HCT116 (cell line): ENCODE data around the gene SLC25A48. TPM values are rescaled to one million over a fixed set of nuclear protein-coding genes. Genes with fewer than 3 reads are reported as not detected.

ENCODE experiments used
- ATAC-seq: fragments of 200-7000 bp; cut with Tn5 transposase; 2 replicates; pipeline ENCODE4 v1.9.1; 2020; ENCODE audit warnings: mild to moderate bottlenecking, moderate library complexity
- BruUV-seq: library from RNA; stranded (reverse); fragments of 400-500 nt; replicated peaks from 2 replicates; lab custom pipeline; 2021; lab: Mats Ljungman, UMichigan
- CTCF ChIA-PET: fragments of 300-600 bp; sonication (Branson Sonifier 250); formaldehyde crosslinking; loops from one replicate; lab custom pipeline; 2021; ENCODE audit warnings: antibody characterized with exemption; lab: Charles Lee
- POLR2A ChIA-PET: fragments of 300-600, 350-600 bp; sonication (Branson Sonifier 250); formaldehyde crosslinking; loops from one replicate; lab custom pipeline; 2021; ENCODE audit warnings: antibody characterized with exemption; lab: Charles Lee
- RAD21 ChIA-PET, 2 experiments: fragments of 300-600 bp; sonication (Branson Sonifier 250); formaldehyde crosslinking; loops; one replicate each; lab custom pipeline; 2023; ENCODE audit warnings: low total read pairs in 2 of 2; ENCODE audit not compliant: uncharacterized antibody in 2 of 2, unreplicated experiment in 2 of 2, low non-redundant PET in 1 of 2; lab: Charles Lee
- DNase-seq: peaks from one replicate; pipeline ENCODE4 v3.0.0-alpha.2; 2010; ENCODE audit warnings: low read depth, low spot score
- H2AFZ ChIP-seq: fragments of 200-600 bp; shearing (Covaris generic), sonication (generic); 2 replicates; pipeline ENCODE4 v1.6.1; 2017; ENCODE audit warnings: low read depth, mixed run types, mixed read lengths, antibody characterized with exemption, low read length; ENCODE audit not compliant: poor library complexity, severe bottlenecking
- H3K27ac ChIP-seq: 2 replicates; pipeline ENCODE4 v1.5.1; 2012; ENCODE audit warnings: low read depth, low read length
- H3K27me3 ChIP-seq: fragments of 200-600 bp; sonication (generic); 2 replicates; pipeline ENCODE4 v1.6.1; 2016; ENCODE audit warnings: mixed run types, low read length, mixed read lengths; ENCODE audit not compliant: insufficient read depth
- H3K36me3 ChIP-seq, 2 experiments: fragments of 200-500 bp in 1 of 2; fragments of 200-600 bp in 1 of 2; sonication (Bioruptor generic) in 1 of 2; sonication (generic) in 1 of 2; 2 replicates each; pipeline versions ENCODE4 v1.5.1 to v1.6.1; 2014 to 2016; ENCODE audit warnings: low read length in 2 of 2, inconsistent platforms in 1 of 2, mixed read lengths in 1 of 2, mixed run types in 1 of 2; ENCODE audit not compliant: insufficient read depth in 2 of 2, control insufficient read depth in 1 of 2
- H3K4me1 ChIP-seq, 2 experiments: fragments of 200-600 bp in 1 of 2; sonication (generic) in 1 of 2; 2 replicates each; pipeline versions ENCODE4 v1.5.1 to v1.6.1; 2012 to 2017; ENCODE audit warnings: low read length in 2 of 2, inconsistent platforms in 1 of 2, mild to moderate bottlenecking in 1 of 2, mixed read lengths in 1 of 2, mixed run types in 1 of 2, moderate library complexity in 1 of 2; ENCODE audit not compliant: insufficient read depth in 2 of 2, control insufficient read depth in 1 of 2
- H3K4me2 ChIP-seq: fragments of 200-600 bp; sonication (generic); 2 replicates; pipeline ENCODE4 v1.6.1; 2017; ENCODE audit warnings: mixed run types, low read length, mixed read lengths
- H3K4me3 ChIP-seq, 2 experiments: fragments of 200-600 bp in 1 of 2; sonication (generic) in 1 of 2; replicated peaks in 1 of 2; 2 replicates each; pipeline ENCODE4 v1.5.1; 2011 to 2016; ENCODE audit warnings: low read length in 2 of 2, control low read depth in 1 of 2, low read depth in 1 of 2, mild to moderate bottlenecking in 1 of 2, mixed read lengths in 1 of 2, mixed run types in 1 of 2
- H3K79me2 ChIP-seq: fragments of 200-600 bp; sonication (generic); 2 replicates; pipeline ENCODE4 v1.6.1; 2017; ENCODE audit warnings: mild to moderate bottlenecking, mixed run types, low read length, moderate library complexity, mixed read lengths; ENCODE audit not compliant: insufficient read depth
- H3K9ac ChIP-seq: fragments of 200-600 bp; sonication (generic); 2 replicates; pipeline ENCODE4 v1.6.1; 2016; ENCODE audit warnings: low read length, mixed read lengths
- H3K9me2 ChIP-seq: fragments of 200-600 bp; sonication (generic), shearing (Covaris generic); 2 replicates; pipeline ENCODE4 v1.6.1; 2017; ENCODE audit warnings: mixed run types, mild to moderate bottlenecking, moderate library complexity; ENCODE audit not compliant: insufficient read depth
- H3K9me3 ChIP-seq, 2 experiments: fragments of 200-500 bp in 1 of 2; fragments of 200-600 bp in 1 of 2; sonication (Bioruptor generic) in 1 of 2; sonication (generic) in 1 of 2; 2 replicates each; pipeline ENCODE4 v1.6.1; 2014 to 2017; ENCODE audit warnings: low read length in 2 of 2, mixed read lengths in 2 of 2, inconsistent platforms in 1 of 2, low read depth in 1 of 2, mild to moderate bottlenecking in 1 of 2, mixed run types in 1 of 2, moderate library complexity in 1 of 2; ENCODE audit not compliant: control insufficient read depth in 1 of 2, insufficient read depth in 1 of 2
- H4K20me1 ChIP-seq: fragments of 200-600 bp; sonication (generic), shearing (Covaris generic); 2 replicates; pipeline ENCODE4 v1.6.1; 2017; ENCODE audit warnings: mixed run types, mild to moderate bottlenecking, moderate library complexity; ENCODE audit not compliant: insufficient read depth
- EGR1 ChIP-seq: IDR thresholded peaks from 2 replicates; pipeline ENCODE4 v1.6.1; 2012; ENCODE audit warnings: low read depth
- EZH2 ChIP-seq: fragments of 200-600 bp; sonication (generic); IDR thresholded peaks from 2 replicates; pipeline ENCODE4 v1.6.1; 2017; ENCODE audit warnings: antibody characterized with exemption, mixed run types
- EZH2phosphoT487 ChIP-seq: fragments of 200-600 bp; IDR thresholded peaks from 2 replicates; pipeline ENCODE4 v1.6.1; 2018; ENCODE audit warnings: antibody characterized with exemption, borderline replicate concordance
- JUND ChIP-seq: IDR thresholded peaks from 2 replicates; pipeline ENCODE4 v1.6.1; 2012
- MAX ChIP-seq: IDR thresholded peaks from 2 replicates; pipeline ENCODE4 v1.6.1; 2012
- POLR2A ChIP-seq: IDR thresholded peaks from 2 replicates; pipeline ENCODE4 v1.7.0; 2011; ENCODE audit warnings: borderline replicate concordance; ENCODE audit not compliant: insufficient read depth, insufficient read length; ENCODE audit errors: extremely low read depth
- RAD21 ChIP-seq: IDR thresholded peaks from 2 replicates; pipeline ENCODE4 v1.6.1; 2012; ENCODE audit warnings: low read depth, mild to moderate bottlenecking
- REST ChIP-seq: IDR thresholded peaks from 2 replicates; pipeline ENCODE4 v1.6.1; 2012; ENCODE audit warnings: low read depth
- SIN3A ChIP-seq: IDR thresholded peaks from 2 replicates; pipeline ENCODE4 v1.6.1; 2012; ENCODE audit warnings: low read depth
- SP1 ChIP-seq: IDR thresholded peaks from 2 replicates; pipeline ENCODE4 v1.6.1; 2012; ENCODE audit warnings: low read depth
- SRF ChIP-seq: IDR thresholded peaks from 2 replicates; pipeline ENCODE4 v1.6.1; 2012; ENCODE audit warnings: low read depth
- ZBTB33 ChIP-seq: IDR thresholded peaks from 2 replicates; pipeline ENCODE4 v1.6.1; 2011; ENCODE audit warnings: mild to moderate bottlenecking, low read length, moderate library complexity; ENCODE audit not compliant: insufficient replicate concordance; ENCODE audit errors: extremely low read depth
- ZFX ChIP-seq: fragments of 450-650 bp; IDR thresholded peaks from 2 replicates; pipeline ENCODE4 v1.6.1; 2017
- ZNF274 ChIP-seq: fragments of 200-500 bp; sonication (Bioruptor generic); IDR thresholded peaks from 2 replicates; pipeline ENCODE4 v1.6.1; 2014; ENCODE audit warnings: mild to moderate bottlenecking, low read depth, low read length, inconsistent platforms
- intact Hi-C: fragments of 100-400 bp; cut with micrococcal nuclease; formaldehyde crosslinking; loops from 2 replicates; pipeline ENCODE4 v1.10.0; 2022
- total RNA-seq: library from RNA; stranded (reverse); gene quantifications from one replicate; pipeline ENCODE4 v1.2.1, GENCODE V29; 2021; ENCODE audit not compliant: unreplicated experiment
- TF ChIP-seq, protein P1 (sequence below), 3 experiments: fragments of 200-600 bp in 1 of 3; sonication (generic) in 1 of 3; IDR thresholded peaks in 2 of 3; conservative IDR thresholded peaks in 1 of 3; 2 replicates each; pipeline ENCODE4 v1.5.1; 2012 to 2017; ENCODE audit warnings: low read depth in 2 of 3, low read length in 2 of 3, antibody characterized with exemption in 1 of 3, borderline replicate concordance in 1 of 3, control low read depth in 1 of 3, mild to moderate bottlenecking in 1 of 3, mixed read lengths in 1 of 3, mixed run types in 1 of 3, moderate library complexity in 1 of 3; ENCODE audit not compliant: insufficient read depth in 1 of 3

Gene SLC25A48
- total RNA-seq, 1 experiment from 2014 or later: 2.8 TPM

DNA sequence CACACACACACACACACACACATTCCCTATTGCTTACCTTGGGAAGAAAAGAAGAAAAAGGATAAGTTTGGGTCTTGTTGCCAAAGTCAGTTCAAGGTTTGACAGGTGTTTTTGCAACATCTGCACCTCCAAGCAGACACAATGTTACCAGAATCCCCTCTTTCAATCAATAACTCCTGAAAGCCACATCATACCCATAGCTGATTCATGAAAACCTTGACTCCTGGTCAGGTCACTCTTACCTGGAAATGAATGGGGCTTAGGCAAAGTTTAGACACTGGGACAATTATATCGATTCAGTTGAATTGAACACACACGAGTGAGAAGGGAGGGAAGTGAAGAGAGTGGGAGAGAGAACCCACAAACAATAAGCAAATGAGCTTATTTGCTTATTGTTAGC lies 34.2 kb downstream of the SLC25A48 start:
- no TSS peak for BruUV-seq
- no peak for TF ChIP-seq REST
- TF ChIP-seq ZBTB33: no peak
- TF ChIP-seq SIN3A: no peak
- no peak for TF ChIP-seq EZH2
- TF ChIP-seq EZH2phosphoT487: no peak
- TF ChIP-seq, protein P1, sequence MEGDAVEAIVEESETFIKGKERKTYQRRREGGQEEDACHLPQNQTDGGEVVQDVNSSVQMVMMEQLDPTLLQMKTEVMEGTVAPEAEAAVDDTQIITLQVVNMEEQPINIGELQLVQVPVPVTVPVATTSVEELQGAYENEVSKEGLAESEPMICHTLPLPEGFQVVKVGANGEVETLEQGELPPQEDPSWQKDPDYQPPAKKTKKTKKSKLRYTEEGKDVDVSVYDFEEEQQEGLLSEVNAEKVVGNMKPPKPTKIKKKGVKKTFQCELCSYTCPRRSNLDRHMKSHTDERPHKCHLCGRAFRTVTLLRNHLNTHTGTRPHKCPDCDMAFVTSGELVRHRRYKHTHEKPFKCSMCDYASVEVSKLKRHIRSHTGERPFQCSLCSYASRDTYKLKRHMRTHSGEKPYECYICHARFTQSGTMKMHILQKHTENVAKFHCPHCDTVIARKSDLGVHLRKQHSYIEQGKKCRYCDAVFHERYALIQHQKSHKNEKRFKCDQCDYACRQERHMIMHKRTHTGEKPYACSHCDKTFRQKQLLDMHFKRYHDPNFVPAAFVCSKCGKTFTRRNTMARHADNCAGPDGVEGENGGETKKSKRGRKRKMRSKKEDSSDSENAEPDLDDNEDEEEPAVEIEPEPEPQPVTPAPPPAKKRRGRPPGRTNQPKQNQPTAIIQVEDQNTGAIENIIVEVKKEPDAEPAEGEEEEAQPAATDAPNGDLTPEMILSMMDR (IDR thresholded peaks at IDR 0.05 in 2 of 3, conservative IDR thresholded peaks at IDR 0.05 in 1 of 3; ENCODE audit: borderline replicate concordance in 1 of 3, insufficient read depth in 1 of 3, low read depth in 2 of 3, low read length in 2 of 3): no peak
- TF ChIP-seq JUND: no peak
- TF ChIP-seq MAX: no peak
- no peak for TF ChIP-seq SP1
- no peak for TF ChIP-seq ZNF274
- no peak for TF ChIP-seq POLR2A
- no peak for TF ChIP-seq ZFX
- TF ChIP-seq SRF: no peak
- TF ChIP-seq EGR1: no peak
- TF ChIP-seq RAD21: no peak
- ChIA-PET RAD21 (no interaction called here), POLR2A (no interaction called here), CTCF (no interaction called here)
- no peak for ATAC-seq
- Histone ChIP-seq H3K9me2 (no peaks in the 10 kb centered on the region), H3K27me3 (no peaks in the 10 kb centered on the region), H3K9ac (no peak overlapping the region), H3K27ac (no peak overlapping the region), H3K4me1 (no peaks in the 10 kb centered on the region), H3K4me2 (no peak overlapping the region), H3K9me3 (no peaks in the 10 kb centered on the region), H4K20me1 (no peaks in the 10 kb centered on the region), H2AFZ (no peak overlapping the region), H3K36me3 (no peaks in the 10 kb centered on the region), H3K79me2 (no peaks in the 10 kb centered on the region), H3K4me3 (no peak overlapping the region)
- no peak for DNase-seq
- intact Hi-C loops: no loop called here
